Renal cortex interstitium (tissue), 11 donors: ENCODE data around the gene TBX18. TPM values are rescaled to one million over a fixed set of nuclear protein-coding genes. Genes with fewer than 3 reads are reported as not detected.

Experiments used
- DNase-seq, 11 donors: peaks; one replicate each; pipeline ENCODE4 v3.0.0-alpha.2; 2013; ENCODE audit warnings: low read depth in 9 of 11, low spot score in 4 of 11; ENCODE audit errors: extremely low read depth in 1 of 11
- polyA plus RNA-seq, 3 donors: library from polyadenylated mRNA; unstranded; fragments of 120-200 nt; gene quantifications; one replicate each; pipeline ENCODE4 v1.2.1, GENCODE V29; 2013; ENCODE audit not compliant: insufficient read length in 3 of 3

The TBX18 gene
- polyA plus RNA-seq, 3 donors = 8.8 to 10.1 (median 9.5) TPM

GRCh38 chr6:84762220-84763002 is 2.0 kb downstream of the TBX18 start:
- DNase-seq = no peak

DNA sequence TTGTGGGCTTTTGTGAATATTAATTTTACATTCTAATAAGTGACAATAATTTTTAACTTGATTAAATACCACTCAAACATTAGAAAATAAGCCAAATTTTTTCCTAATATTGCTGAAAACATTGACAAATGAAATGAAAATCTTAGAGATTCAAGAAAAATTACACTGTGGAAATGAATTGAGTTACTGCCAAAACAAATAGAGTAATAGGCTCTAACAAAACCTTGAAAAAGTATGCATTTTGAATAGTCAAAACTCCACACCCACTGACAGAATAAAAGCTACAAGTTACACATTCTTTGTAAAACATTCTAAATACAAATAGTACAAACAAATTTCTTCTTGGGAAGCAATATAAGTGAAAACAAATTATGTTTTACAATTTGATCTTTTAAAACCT is 5.9 kb downstream of the TBX18 start:
- DNase-seq = no peak

DNA sequence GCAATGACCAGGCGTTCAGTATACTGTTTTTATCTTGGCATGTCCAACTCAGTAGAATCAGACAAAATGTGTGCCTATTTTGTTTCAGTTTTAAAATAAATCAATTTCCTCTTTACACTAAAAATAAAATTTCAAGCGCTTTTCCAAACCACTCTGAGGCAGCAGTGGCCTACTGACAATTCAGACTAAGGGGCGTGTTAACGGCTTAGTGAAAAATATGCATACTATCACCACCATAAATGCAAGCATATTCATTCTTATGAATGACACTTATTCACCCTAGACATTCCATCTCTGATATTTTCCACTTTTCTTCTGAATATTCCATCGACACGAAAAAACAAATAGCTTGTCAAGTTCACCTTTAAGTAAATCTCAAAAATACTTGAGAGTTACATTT is 7.5 kb downstream of the TBX18 start:
- no peak for DNase-seq

DNA sequence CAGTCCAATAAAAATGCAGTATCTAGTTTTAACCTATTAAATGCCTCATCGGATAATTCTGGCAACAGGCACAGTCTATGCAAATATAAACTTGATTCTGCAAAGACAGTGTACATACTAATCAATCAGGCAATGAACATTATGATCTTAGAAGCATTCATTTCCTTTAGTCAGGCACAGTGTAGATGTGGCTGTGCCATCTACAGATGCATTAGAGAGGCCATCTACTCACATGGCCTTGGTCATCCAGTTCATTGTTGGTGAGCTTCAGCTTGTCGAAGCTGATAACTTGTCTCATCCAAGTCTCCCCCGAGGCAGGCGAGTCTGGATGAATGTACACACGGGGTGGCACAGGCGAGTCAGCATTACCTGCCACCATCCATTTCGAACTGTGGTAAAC is 7.9 kb downstream of the TBX18 start:
- DNase-seq = no peak

DNA sequence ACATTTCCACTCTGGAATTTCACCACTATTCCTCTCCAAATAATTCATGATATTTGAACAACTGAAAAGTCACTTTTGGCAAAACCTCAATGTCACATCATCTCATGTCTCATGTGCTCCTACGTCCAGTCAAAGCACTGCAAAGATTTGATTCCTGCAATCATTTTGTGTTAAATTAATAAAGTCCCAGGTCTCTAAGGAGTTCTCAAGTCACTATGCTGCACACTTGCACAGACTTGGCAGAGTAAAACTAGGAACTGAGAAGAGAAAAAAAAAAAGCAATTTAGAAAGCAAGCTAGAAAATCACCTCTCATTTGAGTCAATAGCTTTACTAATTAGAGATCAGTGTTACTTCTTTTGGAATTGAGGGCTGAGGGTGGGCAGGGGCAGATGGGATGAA is 11.2 kb downstream of the TBX18 start:
- no peak for DNase-seq

- no peak for DNase-seq
Measured at GRCh38 chr6:84752118-84752850, 12.1 kb downstream of the TBX18 start.

- DNase-seq = no peak
Measured at GRCh38 chr6:84749181-84749580, 15.2 kb downstream of the TBX18 start.

GRCh38 chr6:84748376-84748775 is 16.0 kb downstream of the TBX18 start:
- DNase-seq = no peak

DNA sequence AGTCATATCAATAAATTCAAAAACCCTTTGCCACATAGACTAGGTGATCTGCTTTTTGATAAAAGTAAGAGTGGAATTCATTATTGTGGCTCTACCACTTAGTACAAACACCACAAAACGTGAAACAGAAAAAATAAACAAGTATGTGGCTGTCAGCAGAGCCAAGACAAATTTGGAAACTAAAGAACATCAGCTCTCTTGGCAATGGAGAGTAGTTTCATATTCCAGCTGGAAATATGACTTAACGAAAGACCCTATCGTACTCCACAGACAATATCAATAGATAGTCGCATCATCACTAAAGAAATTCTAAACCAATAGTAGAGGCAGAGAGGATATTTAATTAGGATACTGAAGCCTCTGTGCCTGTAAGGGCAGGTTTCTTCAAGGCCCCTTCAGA is 20.8 kb downstream of the TBX18 start:
- DNase-seq = no peak

DNA sequence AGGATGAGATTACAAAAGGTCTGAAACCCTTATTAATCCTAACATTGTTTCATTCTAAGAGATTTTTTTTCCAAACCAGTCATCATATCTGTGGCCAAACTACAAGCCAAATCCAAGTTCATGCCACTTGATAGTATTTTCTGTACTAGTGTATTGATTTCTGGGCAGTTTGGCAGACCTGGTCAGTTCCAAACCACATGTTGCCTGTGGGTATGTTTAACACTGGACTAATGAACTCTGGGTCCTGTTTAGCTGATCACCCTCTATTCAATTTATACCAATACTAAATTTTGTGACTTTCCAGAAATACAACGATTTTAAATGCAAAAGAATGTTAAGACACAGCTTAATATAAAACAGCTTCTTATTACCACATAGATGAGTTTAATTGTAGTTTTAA is 24.0 kb downstream of the TBX18 start:
- DNase-seq = no peak

- DNase-seq = no peak
Measured at GRCh38 chr6:84739866-84740208, 24.6 kb downstream of the TBX18 start.

- DNase-seq = no peak
Measured at GRCh38 chr6:84738996-84739865, 25.2 kb downstream of the TBX18 start.

GRCh38 chr6:84733889-84734288 is 30.5 kb downstream of the TBX18 start:
- no peak for DNase-seq

DNA sequence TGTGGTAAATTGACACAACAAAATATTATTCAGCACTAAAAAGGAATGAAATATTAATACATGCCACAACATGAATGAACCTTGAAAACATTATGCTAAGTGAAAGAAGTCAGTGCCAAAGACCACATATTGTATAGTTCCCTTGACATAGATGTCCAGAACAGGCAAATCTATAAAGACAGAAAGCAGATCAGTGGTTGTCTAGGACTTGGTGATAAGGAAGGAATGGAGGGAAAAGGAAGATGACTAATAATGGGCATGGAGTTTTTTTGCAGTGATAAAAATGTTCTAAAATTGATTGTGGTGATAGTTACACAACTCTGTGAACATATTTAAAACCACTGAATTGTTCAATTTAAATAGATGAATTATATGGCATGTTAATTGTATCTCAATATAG is 32.5 kb downstream of the TBX18 start:
- no peak for DNase-seq

- DNase-seq = no peak
Measured at GRCh38 chr6:84731401-84731800, 33.0 kb downstream of the TBX18 start.

DNA sequence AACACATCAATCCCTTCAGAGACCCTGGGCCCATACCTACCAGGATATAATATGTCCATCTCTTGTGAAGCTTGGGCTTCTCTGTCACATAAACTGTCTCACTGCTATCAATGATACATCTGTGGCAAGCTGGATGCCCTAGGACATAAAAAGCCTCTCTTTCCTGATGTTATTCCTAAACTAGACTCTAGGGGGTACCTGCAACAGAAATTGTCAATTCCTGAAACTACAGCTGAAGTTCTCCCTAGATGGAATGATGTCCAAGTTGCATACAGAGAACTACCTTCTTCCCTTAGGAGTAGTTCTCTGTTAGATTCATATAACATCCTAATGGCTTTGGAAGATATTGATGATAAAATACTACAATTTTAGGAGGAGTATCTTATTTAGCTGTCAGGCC is 35.8 kb downstream of the TBX18 start:
- no peak for DNase-seq

GRCh38 chr6:84719152-84719551 is 45.2 kb downstream of the TBX18 start:
- no peak for DNase-seq

GRCh38 chr6:84718038-84718955 is 46.1 kb downstream of the TBX18 start:
- DNase-seq = no peak

DNA sequence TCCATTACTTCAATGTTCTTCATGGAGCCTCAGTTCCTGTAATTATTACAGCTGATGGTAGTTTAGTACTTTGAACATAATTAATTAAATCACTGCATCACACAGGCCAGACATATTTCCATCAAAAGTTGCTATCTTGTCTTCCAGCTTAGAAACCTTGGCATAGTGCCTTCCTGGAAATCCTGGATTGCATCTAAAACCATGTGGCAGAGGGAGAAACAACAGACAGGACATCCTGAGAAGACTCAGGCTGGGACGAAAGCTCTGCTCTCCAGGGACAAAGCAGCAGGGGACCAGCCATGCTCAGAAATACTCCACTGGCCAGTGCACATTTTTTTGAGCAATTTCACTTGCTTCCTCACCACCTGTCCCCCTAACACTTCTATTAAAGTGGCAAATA is 55.3 kb downstream of the TBX18 start:
- DNase-seq = no peak
